ENCODE measurements around the gene NAA50.

DNA sequence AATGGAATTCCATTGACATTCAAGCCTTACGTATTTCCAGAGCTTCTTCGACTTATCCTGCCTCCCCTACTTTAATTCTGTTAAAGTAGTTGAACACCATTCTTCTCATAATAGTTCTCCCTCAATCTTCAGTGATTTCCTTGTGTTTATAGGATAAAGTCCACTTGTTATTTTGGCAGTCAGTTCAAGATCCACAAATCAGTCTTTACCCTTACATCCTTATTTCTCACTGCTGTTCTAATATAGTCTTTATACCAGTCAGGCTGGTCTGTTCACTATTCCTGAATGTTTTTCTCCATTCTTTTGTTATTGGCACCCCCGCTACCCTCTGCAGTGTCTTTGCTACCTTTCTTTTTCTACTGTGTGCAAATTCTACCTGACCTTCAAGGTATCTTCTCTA is 30.5 kb upstream of the NAA50 start:
- TF ChIP-seq, protein P1, sequence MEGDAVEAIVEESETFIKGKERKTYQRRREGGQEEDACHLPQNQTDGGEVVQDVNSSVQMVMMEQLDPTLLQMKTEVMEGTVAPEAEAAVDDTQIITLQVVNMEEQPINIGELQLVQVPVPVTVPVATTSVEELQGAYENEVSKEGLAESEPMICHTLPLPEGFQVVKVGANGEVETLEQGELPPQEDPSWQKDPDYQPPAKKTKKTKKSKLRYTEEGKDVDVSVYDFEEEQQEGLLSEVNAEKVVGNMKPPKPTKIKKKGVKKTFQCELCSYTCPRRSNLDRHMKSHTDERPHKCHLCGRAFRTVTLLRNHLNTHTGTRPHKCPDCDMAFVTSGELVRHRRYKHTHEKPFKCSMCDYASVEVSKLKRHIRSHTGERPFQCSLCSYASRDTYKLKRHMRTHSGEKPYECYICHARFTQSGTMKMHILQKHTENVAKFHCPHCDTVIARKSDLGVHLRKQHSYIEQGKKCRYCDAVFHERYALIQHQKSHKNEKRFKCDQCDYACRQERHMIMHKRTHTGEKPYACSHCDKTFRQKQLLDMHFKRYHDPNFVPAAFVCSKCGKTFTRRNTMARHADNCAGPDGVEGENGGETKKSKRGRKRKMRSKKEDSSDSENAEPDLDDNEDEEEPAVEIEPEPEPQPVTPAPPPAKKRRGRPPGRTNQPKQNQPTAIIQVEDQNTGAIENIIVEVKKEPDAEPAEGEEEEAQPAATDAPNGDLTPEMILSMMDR (IDR thresholded peaks at IDR 0.05 in 4 of 5, conservative IDR thresholded peaks at IDR 0.05 in 1 of 5): no peak
- no peak for TF ChIP-seq POLR2A (IDR thresholded peaks at IDR 0.05)

Data from gastrocnemius medialis (tissue), 4 donors.